Stimulated activated CD4-positive, alpha-beta T cell treated with anti-CD3 and anti-CD28 coated beads, Interleukin-2, amount 100 ng/mL, for 24 hours (primary cell): ENCODE measurements around the gene TYMS.
A peak's percentile ranks its signal among the peaks of the same experiment; 100 is the strongest.

Experiments
- DNase-seq, 2 donors: peaks; one replicate each; pipeline ENCODE4 v3.0.0-alpha.2; 2020

TYMS gene

DNA sequence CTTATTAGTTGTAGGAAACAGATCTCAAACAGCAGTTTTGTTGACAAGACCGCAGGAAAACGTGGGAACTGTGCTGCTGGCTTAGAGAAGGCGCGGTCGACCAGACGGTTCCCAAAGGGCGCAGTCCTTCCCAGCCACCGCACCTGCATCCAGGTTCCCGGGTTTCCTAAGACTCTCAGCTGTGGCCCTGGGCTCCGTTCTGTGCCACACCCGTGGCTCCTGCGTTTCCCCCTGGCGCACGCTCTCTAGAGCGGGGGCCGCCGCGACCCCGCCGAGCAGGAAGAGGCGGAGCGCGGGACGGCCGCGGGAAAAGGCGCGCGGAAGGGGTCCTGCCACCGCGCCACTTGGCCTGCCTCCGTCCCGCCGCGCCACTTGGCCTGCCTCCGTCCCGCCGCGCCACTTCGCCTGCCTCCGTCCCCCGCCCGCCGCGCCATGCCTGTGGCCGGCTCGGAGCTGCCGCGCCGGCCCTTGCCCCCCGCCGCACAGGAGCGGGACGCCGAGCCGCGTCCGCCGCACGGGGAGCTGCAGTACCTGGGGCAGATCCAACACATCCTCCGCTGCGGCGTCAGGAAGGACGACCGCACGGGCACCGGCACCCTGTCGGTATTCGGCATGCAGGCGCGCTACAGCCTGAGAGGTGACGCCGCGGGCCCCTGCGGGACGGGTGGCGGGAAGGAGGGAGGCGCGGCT lies at the start of gene TYMS:
TYMS (plus strand) TSS at position 343 of the 690 bp plus-strand sequence; CDS start at position 433, 90 bp downstream.
- DNase-seq, result peak; percentile 37 to 74

DNA sequence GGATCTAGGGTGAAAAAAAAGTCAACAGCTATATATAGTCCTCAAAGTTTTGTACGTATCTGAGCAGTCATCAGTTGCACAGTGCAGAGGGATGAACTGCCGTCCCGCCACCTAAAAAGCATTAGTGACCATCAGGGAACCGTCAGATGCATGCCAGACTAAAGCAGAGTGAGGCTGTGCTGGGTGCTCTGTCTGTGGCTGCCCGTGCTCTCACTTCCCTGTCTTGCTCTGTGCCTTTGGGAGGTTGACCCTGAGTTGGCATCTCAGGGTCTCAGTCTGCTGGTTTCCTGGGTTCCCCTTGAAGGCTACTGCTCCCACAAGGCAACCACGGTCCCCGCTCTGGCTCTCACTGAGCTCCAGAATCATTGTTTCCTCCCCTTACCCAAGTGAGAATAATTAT lies 49.5 kb upstream of the TYMS start:
- DNase-seq, result no peak

DNA sequence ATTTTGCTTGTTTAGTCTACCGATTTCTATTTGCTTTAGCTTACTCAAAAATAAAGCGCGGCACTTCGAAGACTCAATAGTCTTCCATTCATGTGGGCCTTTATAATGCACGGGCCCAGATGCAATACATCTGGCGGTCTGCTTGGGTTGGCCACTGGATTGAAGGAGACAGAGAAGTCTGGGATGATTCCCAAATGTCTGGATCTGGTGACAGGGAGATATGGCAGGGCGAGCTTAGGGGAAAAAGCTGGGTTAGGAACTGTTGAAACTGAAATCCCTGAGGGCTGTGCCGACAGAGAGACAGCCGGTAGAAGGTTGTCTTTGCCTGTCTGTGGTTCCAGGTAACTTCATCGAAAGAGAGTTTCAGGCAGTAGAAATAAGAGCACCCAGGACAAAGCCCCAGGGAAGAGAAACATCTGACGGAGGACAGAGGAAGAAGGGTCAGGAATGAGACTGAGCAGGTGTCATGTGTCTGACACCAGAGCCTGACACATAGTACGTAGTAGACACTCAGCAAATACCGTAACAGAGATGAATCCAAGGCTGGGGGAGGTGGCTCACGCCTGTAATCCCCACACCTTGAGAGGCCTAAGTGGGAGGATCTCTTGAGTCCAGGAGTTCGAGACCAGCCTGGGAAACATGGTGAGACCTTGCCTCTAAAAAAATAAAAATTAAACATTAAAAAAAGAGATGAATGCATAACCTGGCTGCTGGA lies 47.1 kb upstream of the TYMS start:
- DNase-seq, result no peak

DNA sequence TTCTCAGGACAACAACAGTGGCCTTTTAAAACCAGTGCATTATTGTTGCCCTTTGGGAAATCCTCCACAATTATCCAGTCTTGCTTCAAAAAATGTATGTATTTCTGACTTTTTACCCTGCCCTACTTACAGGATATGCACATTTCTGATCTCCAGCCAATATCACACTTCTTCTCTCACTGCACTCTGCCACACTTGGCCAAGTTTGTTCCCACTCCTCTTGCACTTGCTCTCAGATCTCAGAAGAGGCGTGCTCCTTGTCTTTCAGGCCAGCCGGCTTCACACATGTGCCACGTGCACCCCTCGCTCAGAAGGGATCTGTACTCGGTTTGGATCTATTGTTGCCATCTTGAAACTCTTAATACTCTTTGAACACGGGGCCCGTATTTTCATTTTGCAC lies 45.3 kb upstream of the TYMS start:
- no peak for DNase-seq

DNA sequence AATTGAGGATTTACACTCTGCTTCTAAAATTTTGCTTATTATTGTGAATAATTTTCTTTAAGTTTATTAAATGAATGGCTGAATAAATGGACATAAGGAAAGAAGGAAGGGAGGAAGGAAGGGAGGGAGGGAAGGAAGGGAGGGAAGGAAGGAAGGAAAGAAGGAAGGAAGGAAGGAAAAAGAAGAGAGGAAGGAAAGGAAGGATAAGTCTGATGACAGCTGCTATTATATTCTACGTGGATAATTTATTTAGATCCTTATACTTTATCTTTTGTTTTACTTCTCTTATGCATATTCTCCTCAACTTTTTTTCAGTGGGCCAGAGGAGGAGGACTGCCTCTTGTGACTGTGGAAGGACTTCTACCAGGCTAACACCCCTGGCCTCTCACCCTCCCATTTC lies 43.3 kb upstream of the TYMS start:
- DNase-seq, result no peak

DNA sequence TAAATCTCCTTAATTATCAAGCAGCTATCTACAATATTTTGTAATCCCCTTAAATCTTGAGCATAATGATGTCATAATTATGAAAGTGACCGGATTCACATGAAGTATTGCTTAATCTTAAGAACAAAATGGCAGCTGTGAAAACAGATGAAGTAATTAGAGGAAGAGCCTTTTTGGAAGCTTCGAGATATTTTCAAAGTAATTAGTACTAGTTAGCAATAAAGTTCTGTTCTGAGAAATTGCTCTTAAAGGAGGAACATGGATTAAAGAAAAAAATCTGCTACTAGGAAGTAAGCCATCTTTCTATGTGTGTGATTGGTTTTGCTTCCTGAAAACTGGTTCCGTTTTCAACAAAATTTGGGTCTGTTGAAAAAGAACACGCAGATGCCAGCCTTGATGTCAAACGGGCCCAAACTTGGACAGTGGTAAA lies 42.3 kb upstream of the TYMS start:
- no peak for DNase-seq

DNA sequence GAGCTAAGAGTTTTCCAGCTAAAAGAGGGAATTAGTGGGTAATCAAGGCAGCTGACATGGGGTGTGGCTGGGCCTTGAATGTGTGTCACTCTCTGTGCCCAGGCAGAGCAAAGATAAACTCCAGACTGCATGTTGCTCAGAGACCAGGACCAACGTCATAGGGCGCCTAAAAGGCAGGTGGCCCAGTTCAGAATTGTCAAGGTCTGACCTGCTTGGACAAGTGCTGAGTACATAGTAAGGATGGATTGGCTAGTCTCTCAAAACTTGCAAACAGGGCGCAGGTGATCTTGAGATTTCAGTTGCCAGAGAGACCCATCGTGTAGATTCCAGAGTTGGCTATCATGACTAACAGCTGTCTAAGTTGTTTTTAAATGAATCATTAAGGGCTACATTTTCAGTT lies 41.7 kb upstream of the TYMS start:
- no peak for DNase-seq

DNA sequence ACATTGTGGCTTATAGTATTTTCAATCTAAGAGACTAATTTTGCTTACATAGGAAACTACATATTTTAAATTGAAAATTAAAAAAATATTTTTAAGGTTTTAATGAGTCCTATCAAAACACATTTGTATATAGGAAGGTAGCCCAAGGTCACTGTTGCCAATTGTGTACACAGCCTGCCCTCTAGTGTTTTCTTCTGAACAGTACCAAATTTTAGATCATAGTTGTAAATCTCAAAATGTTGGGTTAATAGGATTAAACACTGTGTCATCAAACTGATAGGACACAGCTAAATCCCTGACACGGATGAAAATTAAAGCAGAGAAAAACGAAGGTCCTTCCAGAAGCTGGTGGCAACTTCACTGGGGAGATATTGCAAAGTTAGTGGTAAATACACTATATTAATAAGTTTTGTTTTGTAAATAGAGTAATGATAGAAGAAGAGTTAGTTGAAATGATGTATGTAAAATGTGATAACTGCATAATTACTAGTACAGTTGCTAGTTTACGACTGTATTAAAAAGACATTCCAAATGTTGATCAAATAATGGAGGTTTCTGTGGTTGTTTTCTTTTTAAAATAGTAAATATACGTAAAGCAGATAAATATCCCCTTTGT lies 41.0 kb upstream of the TYMS start:
- no peak for DNase-seq

DNA sequence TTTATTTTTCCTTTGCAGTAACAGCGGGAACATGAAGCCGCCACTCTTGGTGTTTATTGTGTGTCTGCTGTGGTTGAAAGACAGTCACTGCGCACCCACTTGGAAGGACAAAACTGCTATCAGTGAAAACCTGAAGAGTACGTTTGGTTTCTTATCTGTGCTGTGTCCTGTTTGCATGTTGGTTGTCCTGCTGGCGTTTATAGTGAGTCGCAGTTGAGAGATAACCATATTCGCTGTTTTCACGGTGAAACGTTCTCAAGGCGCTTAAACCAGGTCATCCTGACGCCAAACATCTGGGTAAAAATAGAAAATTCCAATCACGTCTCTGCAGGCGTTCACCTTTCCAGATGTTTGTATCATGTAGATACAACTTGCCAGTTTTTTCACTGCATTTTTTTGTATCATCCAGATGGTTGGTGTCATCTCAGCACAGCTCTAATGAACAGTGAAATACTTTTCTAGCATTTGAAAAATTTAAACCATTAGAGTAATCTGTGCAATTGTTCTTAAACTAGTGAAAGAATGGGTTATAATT lies 39.4 kb upstream of the TYMS start:
- no peak for DNase-seq

DNA sequence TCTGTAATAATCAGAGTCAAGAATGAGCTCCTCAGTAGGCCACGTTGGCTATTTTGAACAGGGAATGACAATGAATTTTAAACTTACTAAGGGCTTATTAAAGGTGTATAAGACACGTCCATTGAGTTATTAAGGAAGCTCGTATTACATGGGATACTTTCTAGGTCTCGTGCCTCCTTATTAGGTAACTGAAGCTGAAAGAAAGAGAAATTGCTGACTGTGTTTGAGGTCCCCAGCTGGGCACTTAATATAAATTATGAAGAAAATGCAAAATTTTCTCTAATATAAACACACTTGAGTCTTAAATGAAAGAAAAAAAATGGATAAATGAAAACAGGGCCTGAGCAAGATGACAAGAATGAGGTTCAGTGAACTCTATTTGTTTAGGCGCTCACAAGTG lies 38.8 kb upstream of the TYMS start:
- no peak for DNase-seq

DNA sequence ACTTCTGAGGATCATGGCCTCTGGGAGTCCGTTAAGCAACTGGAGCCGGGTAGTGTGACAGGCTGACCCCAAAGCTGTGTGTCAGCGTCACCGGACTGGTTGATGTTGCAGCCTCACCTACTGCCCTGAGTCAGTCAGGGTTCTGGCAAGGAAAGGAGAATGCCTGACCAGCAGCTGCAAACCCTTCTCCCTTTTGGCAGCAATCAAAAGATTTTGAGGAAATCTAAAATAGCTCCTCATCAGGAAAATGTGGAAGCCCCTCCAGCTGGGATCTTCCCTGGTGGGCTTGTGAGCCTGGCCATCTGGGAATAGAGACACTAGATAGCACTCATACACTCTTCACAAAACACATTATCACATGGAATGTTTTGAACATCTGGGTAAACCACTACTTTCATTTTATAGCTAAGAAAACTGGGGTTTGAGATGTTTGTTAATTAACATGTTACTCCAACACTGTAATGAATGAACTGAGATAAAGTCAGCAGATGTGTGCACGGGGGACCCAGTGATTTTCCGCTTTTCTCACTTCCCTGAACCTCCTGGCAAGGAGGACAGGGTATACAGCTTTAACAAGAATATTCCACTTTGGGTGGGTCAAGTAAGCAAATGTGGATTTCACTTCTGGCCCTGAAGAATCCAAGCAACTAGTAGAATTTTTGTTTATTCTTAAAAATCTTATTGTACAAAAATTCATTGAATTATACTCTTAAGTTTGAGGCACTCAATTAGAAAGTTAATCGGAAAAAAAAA lies 36.0 kb upstream of the TYMS start:
- no peak for DNase-seq

DNA sequence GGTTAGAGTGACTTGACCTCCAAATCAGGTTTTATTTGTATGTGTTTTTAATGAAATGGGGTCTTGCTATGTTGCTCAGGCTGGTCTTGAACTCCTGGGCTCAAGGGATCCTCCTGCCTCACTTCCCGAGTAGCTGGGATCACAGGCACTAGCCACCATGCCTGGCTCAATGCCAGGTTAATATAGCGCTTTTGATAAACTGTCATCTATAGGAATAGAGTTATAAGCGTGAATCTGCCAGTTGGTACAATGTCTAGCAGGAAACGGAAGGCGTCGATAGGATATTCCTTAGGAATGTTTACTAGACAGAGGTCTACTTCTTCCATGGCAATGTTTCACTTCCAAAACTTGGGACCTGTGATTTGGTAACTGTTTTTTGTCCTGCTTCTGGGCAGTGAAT lies 35.2 kb upstream of the TYMS start:
- no peak for DNase-seq

DNA sequence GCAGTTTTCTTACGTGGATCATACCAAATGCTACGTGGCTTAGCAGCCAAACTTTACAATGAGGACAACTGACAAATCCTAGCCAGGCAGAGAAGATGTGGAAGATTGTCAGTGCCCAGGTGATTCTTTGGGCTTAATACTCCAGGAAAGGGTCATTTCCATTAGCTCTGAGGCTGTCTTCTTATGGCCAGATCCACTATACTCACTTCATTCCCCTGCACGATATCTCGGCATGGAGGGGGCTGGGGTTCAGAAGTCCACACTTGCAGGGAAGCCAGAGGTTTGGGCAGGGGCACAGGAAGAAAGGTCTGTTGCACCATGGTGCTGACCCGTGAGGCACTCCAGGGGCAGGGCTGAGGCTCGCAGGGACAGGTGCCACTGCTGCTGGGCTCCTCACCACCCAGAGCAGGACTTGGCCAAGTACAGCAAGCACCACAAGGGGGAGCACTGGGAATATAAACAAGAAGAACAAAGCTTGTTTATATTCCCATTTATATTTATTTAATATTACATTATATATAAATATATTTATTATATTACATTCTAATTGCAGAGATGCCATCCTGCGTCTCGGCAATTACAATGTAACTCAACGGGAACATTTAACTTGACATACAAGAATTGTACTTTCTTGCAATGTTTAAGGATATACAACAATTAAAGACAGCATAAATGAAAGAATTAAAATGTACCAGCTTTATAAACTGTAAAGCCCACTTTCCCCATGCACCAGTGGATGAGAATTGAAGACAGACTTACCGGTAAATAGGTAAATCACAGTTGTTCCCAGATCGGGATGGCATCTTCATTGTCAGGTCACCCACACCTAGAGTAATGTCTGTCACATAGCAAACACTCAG lies 33.5 kb upstream of the TYMS start:
- peak; percentile 69 to 71 for DNase-seq

DNA sequence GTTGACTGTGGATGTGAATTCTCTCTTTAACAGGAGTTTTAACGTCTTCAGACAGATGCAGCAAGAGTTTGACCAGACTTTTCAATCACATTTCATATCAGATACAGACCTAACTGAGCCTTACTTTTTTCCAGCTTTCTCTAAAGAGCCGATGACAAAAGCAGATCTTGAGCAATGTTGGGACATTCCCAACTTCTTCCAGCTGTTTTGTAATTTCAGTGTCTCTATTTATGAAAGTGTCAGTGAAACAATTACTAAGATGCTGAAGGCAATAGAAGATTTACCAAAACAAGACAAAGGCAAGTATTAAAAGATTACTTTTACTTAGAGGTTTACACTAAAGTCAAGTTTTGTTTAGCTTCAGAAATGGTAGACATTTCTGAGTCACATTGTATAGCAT lies 30.2 kb upstream of the TYMS start:
- no peak for DNase-seq

DNA sequence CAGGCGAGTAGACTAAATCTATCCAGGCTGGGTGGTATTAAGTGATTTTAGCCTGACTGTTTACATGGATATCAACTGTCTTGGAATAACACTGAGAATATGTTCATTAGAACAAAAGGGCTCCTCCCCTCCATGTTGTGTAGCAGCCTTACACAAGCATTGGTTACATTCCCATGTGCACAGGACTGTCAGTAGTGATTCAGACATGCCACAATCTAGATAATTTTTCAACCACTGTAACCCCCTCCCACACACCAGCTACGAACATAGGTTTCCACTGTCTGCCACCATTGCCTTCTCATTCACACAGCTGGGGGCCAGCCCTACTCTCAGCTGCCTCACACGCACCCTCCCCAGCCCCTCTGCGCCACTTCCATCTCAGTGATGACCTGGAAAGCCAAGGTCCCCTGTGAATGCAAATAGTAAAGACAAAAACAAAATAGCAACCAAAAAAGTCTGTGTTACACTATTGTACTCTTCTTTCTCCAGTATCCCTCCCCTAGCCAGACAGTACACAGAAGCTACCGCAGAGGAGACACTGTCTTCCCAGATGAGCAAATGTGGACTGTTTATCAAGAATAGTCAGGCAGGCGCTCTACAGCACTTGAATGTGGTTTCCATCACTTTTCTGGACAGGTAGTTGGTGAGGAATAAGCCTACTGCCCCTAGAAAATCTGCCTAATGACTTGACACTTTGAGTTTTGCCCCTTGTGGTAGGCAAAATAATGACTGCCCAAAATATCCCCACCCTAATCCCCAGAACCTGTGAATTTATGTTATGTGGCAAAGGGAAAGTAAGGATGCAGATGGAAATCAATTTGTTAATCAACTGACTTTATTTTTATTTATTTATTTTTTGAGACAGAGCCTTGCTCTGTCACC lies 27.9 kb upstream of the TYMS start:
- DNase-seq, result peak in 1 of 2 donors; percentile 5

DNA sequence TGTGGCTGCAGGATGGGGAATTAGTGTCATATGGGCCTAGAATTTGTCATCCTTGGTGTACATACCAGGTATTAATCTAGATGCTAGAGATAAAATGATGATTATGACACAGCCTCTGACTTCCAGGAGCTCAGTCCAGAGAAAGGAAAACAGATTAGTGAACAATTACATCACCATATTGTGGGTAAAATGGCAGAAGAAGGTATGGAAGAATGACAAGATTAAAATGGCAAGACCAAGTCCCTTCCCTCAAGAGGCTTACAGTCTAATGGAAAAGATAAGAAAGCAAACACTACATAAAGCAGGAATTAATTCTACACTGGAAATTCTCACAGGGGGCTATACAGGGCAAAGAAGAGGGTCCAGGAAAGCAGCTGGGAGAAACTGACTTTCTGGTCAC lies 25.9 kb upstream of the TYMS start:
- no peak for DNase-seq

DNA sequence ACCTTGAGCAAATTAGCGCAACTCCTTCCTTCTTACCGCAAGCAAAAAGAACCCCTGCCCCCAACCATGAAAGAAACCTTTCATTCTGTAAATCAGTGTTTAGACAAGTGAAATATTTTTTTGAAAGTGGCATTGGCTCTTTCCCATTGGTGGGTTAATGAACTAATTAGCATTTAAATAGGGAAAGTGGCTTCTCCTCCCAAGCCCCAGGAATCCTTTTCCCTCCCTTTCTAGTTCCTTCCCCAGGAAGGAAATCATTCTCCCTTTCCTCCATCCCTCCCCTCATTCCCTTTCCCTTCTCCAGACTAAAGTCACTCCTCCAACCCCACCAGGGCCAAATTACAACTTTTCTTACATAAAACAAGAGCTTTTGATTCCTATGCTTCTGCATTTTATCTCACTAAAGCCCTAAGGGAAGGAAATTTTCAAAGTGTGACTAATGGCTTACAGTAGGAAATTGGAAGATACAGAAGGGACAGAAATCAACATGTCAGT lies 22.9 kb upstream of the TYMS start:
- no peak for DNase-seq

DNA sequence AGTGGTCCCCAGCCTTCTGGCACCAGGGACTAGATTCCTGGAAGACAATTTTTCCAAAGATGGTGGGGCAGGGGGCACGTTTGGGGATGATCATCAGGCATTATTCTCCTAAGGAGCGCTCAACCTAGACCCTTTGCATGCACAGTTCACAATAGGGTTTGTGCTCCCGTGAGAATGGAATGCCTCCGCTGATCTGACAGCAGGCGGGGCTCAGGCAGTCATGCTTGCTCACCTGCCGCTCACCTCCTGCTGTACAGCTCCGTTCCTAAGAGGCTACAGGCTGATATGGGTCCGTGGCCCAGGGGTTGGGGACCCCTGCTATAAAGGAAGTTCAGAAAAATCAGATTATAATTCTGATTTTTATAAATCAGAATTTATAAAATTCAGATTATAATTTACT lies 22.3 kb upstream of the TYMS start:
- no peak for DNase-seq

DNA sequence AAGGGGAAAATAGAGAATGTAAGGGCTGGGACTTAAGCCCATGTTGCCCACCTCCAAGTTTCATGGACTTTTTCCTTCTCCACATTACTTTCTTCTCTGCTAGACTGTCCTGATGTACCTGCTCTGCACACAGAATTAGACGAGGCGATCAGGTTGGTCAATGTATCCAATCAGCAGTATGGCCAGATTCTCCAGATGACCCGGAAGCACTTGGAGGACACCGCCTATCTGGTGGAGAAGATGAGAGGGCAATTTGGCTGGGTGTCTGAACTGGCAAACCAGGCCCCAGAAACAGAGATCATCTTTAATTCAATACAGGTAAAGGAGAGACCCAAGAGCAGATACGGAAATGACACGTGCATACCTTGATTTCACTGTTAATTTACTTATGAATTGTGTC lies 16.2 kb upstream of the TYMS start:
- DNase-seq, result no peak

DNA sequence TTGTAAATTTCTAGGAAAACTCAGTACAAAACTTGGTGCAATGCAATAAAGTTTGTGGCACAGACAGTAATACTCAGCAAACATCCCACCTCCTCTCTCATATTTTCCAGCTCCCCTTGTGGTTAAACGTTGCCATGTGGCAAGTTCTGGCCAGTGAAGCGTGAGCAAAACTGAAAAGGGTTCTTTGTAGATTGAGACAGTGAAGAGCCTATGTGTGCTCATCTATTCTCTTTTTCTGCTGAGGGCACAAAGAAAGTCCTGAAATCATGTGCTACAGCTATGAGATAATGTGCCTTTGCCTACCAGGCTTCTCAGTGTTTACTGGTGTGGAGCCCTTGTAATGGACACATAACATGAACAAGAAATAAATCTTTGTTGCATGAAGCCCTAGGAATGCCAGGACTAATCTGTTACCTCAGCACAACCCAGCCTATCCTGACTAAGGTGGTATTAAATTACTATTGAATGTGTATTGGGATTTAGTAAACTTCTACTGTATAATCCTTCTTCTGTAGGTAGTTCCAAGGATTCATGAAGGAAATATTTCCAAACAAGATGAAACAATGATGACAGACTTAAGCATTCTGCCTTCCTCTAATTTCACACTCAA lies 13.0 kb upstream of the TYMS start:
- DNase-seq, result no peak

DNA sequence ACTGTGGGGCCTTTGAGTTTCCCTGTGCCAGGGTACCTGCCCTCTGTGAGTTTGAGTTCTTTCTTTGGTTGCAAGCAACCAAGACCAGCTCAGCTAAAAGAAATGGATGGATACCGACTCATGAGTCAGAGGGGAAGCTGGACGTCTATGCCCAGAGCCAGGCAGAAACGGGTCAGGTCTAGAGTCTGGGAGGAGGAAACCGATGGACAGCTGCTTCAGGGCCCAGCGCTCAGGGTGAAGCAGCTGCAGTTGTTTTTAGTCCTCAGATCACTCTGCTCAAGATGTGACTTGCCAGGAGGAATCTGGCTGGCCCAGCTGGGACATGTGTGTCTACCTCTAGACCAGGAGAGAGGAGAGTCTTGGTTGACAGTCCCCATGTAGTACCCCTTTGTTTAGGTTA lies 10.1 kb upstream of the TYMS start:
- no peak for DNase-seq
